Chondrocyte (in vitro differentiated cells): Measurements from ENCODE around the gene EFCAB13. TPM values are rescaled to one million over a fixed set of nuclear protein-coding genes. Genes with fewer than 3 reads are reported as not detected.

Source experiments
- DNase-seq: peaks from one replicate; pipeline ENCODE4 v3.0.0; 2021; ENCODE audit warnings: mixed read lengths, low spot score
- H3K27ac Mint-ChIP-seq: one replicate; pipeline ENCODE4 v1.8.0; 2021; ENCODE audit warnings: mild to moderate bottlenecking, moderate library complexity, mixed read lengths; ENCODE audit not compliant: unreplicated experiment
- H3K27me3 Mint-ChIP-seq: 2 replicates; pipeline ENCODE4 v1.8.0; 2021; ENCODE audit warnings: low read depth, mixed read lengths
- H3K36me3 Mint-ChIP-seq: 2 replicates; pipeline ENCODE4 v1.8.0; 2021; ENCODE audit warnings: low read depth, mixed read lengths
- H3K4me1 Mint-ChIP-seq: 2 replicates; pipeline ENCODE4 v1.8.0; 2021; ENCODE audit warnings: low read depth, mild to moderate bottlenecking, mixed read lengths
- H3K4me3 Mint-ChIP-seq: one replicate; pipeline ENCODE4 v1.8.0; 2021; ENCODE audit warnings: mild to moderate bottlenecking, moderate library complexity, mixed read lengths; ENCODE audit not compliant: unreplicated experiment
- H3K9me3 Mint-ChIP-seq: 2 replicates; pipeline ENCODE4 v1.8.0; 2021; ENCODE audit warnings: low read depth, mixed read lengths
- CTCF ChIP-seq: fragments of 200-600 bp; sonication (generic); IDR thresholded peaks from 2 replicates; pipeline ENCODE4 v1.5.0; 2021; ENCODE audit warnings: antibody characterized with exemption, mild to moderate bottlenecking, moderate library complexity
- total RNA-seq: library from RNA; stranded (reverse); gene quantifications from 3 replicates; pipeline ENCODE4 v1.2.1, GENCODE V29; 2021

The EFCAB13 gene
- total RNA-seq, 1 donor from 2014 or later = 3.2 TPM

DNA sequence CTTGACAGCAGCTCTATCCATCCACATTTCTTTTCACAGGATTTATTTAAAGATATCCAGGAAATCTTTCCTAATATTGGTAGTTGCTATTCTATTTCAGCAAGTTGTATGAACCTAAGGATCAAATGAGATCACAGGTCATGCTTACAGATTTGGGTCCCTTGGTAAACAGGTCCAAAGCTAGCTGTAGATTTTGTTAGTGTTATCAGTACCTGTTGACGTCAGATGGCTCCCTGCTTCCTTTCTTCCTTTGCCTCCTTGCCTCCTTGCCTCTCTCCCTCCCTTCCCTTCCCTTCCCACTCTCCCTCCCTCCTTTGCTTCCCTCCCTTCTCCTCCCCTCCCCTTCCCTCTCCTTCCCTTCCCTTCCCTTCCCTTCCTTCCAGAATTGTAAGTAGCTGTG is 76.6 kb downstream of the EFCAB13 start:
- no peaks in the 10 kb centered on the region for H3K9me3 Mint-ChIP-seq
- H3K4me1 Mint-ChIP-seq = no peaks in the 10 kb centered on the region
- no peaks in the 10 kb centered on the region for H3K27me3 Mint-ChIP-seq
- no peak overlapping the region for H3K27ac Mint-ChIP-seq
- no peak for TF ChIP-seq CTCF
- no peak for DNase-seq
- no peaks in the 10 kb centered on the region for H3K36me3 Mint-ChIP-seq
- H3K4me3 Mint-ChIP-seq = no peak overlapping the region

- H3K9me3 Mint-ChIP-seq = no peaks in the 10 kb centered on the region
- no peaks in the 10 kb centered on the region for H3K27me3 Mint-ChIP-seq
- H3K36me3 Mint-ChIP-seq = no peaks in the 10 kb centered on the region
- no peak overlapping the region for H3K4me3 Mint-ChIP-seq
- TF ChIP-seq CTCF = no peak
- no peak for DNase-seq
- no peaks in the 10 kb centered on the region for H3K4me1 Mint-ChIP-seq
- H3K27ac Mint-ChIP-seq = no peak overlapping the region
Measured at GRCh38 chr17:47401100-47401499, 77.3 kb downstream of the EFCAB13 start.

DNA sequence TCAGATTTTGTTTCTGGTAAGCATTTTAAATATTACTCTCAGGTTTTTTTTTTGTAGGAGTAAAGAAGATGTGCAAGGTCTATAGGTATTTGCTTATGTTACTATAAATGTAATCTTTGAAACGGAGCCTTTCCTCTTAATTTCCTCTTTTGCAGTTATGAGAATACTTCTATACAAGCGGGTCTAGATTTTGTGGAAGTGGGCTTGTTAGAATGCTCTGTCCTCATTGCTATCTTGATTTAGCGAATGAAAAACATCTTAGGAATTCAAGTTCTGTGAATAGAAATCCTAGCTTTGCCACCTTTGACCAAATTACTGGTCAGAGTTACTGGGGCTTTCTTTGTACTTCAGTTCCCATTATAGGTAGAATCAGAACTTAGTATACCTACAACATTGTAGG is 80.3 kb downstream of the EFCAB13 start:
- H3K4me3 Mint-ChIP-seq = no peak overlapping the region
- no peak for TF ChIP-seq CTCF
- no peak for DNase-seq
- H3K9me3 Mint-ChIP-seq = no peaks in the 10 kb centered on the region
- no peaks in the 10 kb centered on the region for H3K4me1 Mint-ChIP-seq
- H3K27me3 Mint-ChIP-seq = no peaks in the 10 kb centered on the region
- no peaks in the 10 kb centered on the region for H3K36me3 Mint-ChIP-seq
- H3K27ac Mint-ChIP-seq = no peak overlapping the region

DNA sequence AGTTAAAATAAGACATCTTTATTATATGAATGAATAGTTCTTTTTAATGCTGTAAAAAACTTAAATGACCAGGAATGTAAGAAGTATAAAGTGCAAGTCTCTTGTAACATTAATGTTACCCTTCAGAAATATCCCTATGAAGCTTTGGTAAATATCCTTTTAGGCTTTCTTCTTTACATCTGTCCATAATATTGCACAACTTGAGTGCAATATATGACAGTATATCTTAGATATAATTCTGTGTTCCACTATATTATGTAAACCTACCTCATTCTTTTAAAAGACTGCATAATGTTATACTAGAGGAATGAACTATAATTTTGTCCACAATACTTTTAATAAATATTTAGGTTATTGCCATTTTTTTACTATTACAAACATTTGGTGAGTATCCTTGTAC is 81.1 kb downstream of the EFCAB13 start:
- TF ChIP-seq CTCF = no peak
- Mint-ChIP-seq H3K27ac (no peak overlapping the region), H3K4me1 (no peaks in the 10 kb centered on the region), H3K27me3 (no peaks in the 10 kb centered on the region), H3K9me3 (no peaks in the 10 kb centered on the region), H3K4me3 (no peak overlapping the region), H3K36me3 (no peaks in the 10 kb centered on the region)
- no peak for DNase-seq

- no peak for TF ChIP-seq CTCF
- Mint-ChIP-seq H3K36me3 (peaks cover 1% of the 10 kb centered on the region), H3K27me3 (no peaks in the 10 kb centered on the region), H3K9me3 (no peaks in the 10 kb centered on the region), H3K4me1 (no peaks in the 10 kb centered on the region), H3K27ac (no peak overlapping the region), H3K4me3 (no peak overlapping the region)
- DNase-seq = no peak
Measured at GRCh38 chr17:47413872-47414271, 90.1 kb downstream of the EFCAB13 start.
